IMR-90 (cell line): ENCODE measurements around the gene RNF151. TPM values are rescaled to one million over a fixed set of nuclear protein-coding genes. Genes with fewer than 3 reads are reported as not detected.

ENCODE experiments used
- ATAC-seq: fragments of 200-7000 bp; cut with Tn5 transposase; 2 replicates; pipeline ENCODE4 v1.9.1; 2020; ENCODE audit warnings: low read depth, mild to moderate bottlenecking, moderate library complexity
- BruUV-seq: library from RNA; stranded (reverse); fragments of 400-500 nt; replicated peaks from 2 replicates; lab custom pipeline; 2021; lab: Mats Ljungman, UMichigan
- CTCF ChIA-PET: fragments of 300-600 bp; formaldehyde crosslinking; extraction: SDS; loops from one replicate; lab custom pipeline; 2021; ENCODE audit warnings: antibody characterized with exemption; lab: Yijun Ruan, JAX
- POLR2A ChIA-PET: fragments of 300-600 bp; sonication (Branson Sonifier 250); formaldehyde crosslinking; loops from one replicate; lab custom pipeline; 2022; ENCODE audit warnings: antibody characterized with exemption; ENCODE audit not compliant: unreplicated experiment; lab: Charles Lee
- DNase-seq: peaks from one replicate; pipeline ENCODE4 v3.0.0; 2013
- H2AFZ ChIP-seq: replicated peaks from 2 replicates; pipeline ENCODE3; 2013; ENCODE audit warnings: low read length, mild to moderate bottlenecking; ENCODE audit not compliant: poor library complexity
- H2AK5ac ChIP-seq: 2 replicates; pipeline ENCODE4 v1.6.1; 2013; ENCODE audit warnings: low read depth, low read length, inconsistent platforms
- H2AK9ac ChIP-seq: replicated peaks from 2 replicates; pipeline ENCODE3; 2013; ENCODE audit warnings: mild to moderate bottlenecking, low read depth, low read length, moderate library complexity; ENCODE audit not compliant: poor library complexity
- H2BK120ac ChIP-seq: 2 replicates; pipeline ENCODE4 v1.6.1; 2013; ENCODE audit warnings: low read depth, low read length, inconsistent platforms
- H2BK15ac ChIP-seq: 3 replicates; pipeline ENCODE4 v1.6.1; 2013; ENCODE audit warnings: low read depth, low read length, inconsistent platforms
- H2BK20ac ChIP-seq: 2 replicates; pipeline ENCODE4 v1.6.1; 2013; ENCODE audit warnings: low read depth, mild to moderate bottlenecking, inconsistent platforms, low read length, moderate library complexity
- H2BK5ac ChIP-seq: 2 replicates; pipeline ENCODE4 v1.6.1; 2013; ENCODE audit warnings: mild to moderate bottlenecking, low read depth, low read length, inconsistent platforms; ENCODE audit not compliant: poor library complexity, severe bottlenecking
- H3K14ac ChIP-seq: replicated peaks from 2 replicates; pipeline ENCODE4 v1.6.1; 2013; ENCODE audit warnings: low read depth, low read length, inconsistent platforms
- H3K18ac ChIP-seq: 2 replicates; pipeline ENCODE4 v1.6.1; 2013; ENCODE audit warnings: low read depth, low read length, control low read depth
- H3K23ac ChIP-seq: 2 replicates; pipeline ENCODE4 v1.6.1; 2013; ENCODE audit warnings: low read depth, low read length, inconsistent platforms
- H3K27ac ChIP-seq: 2 replicates; pipeline ENCODE4 v1.5.1; 2013; ENCODE audit warnings: mild to moderate bottlenecking, control low read depth, low read length; ENCODE audit not compliant: insufficient read depth
- H3K27me3 ChIP-seq: 2 replicates; pipeline ENCODE4 v1.6.1; 2013; ENCODE audit warnings: low read length; ENCODE audit not compliant: control insufficient read depth, insufficient read depth
- H3K36me3 ChIP-seq: 2 replicates; pipeline ENCODE4 v1.6.1; 2013; ENCODE audit warnings: low read length, mixed read lengths; ENCODE audit not compliant: control insufficient read depth, insufficient read depth
- H3K4ac ChIP-seq: 2 replicates; pipeline ENCODE4 v1.6.1; 2013; ENCODE audit warnings: low read depth, low read length, inconsistent platforms
- H3K4me1 ChIP-seq: 2 replicates; pipeline ENCODE4 v1.6.1; 2013; ENCODE audit warnings: low read length, mixed read lengths; ENCODE audit not compliant: control insufficient read depth, insufficient read depth
- H3K4me2 ChIP-seq: 2 replicates; pipeline ENCODE4 v1.6.1; 2013; ENCODE audit warnings: low read depth, mild to moderate bottlenecking, control low read depth, low read length, moderate library complexity
- H3K4me3 ChIP-seq: 2 replicates; pipeline ENCODE4 v1.5.1; 2013; ENCODE audit warnings: low read depth, mild to moderate bottlenecking, control low read depth, low read length, moderate library complexity; ENCODE audit not compliant: insufficient read depth
- H3K56ac ChIP-seq: 2 replicates; pipeline ENCODE4 v1.6.1; 2013; ENCODE audit warnings: low read length, inconsistent platforms; ENCODE audit not compliant: insufficient read depth; ENCODE audit errors: extremely low read depth
- H3K79me1 ChIP-seq, 2 experiments: 2 replicates each; pipeline ENCODE4 v1.6.1; 2013; ENCODE audit warnings: low read length in 2 of 2, inconsistent platforms in 1 of 2, low read depth in 1 of 2
- H3K9ac ChIP-seq: 2 replicates; pipeline ENCODE4 v1.6.1; 2013; ENCODE audit warnings: low read depth, low read length, control low read depth
- H3K9me1 ChIP-seq: 2 replicates; pipeline ENCODE4 v1.6.1; 2013; ENCODE audit warnings: low read length, inconsistent platforms; ENCODE audit not compliant: insufficient read depth
- H3K9me3 ChIP-seq: 2 replicates; pipeline ENCODE4 v1.6.1; 2013; ENCODE audit warnings: low read length; ENCODE audit not compliant: control insufficient read depth, insufficient read depth
- H4K20me1 ChIP-seq: 2 replicates; pipeline ENCODE4 v1.6.1; 2013; ENCODE audit warnings: low read length, inconsistent platforms; ENCODE audit not compliant: insufficient read depth
- H4K5ac ChIP-seq: 2 replicates; pipeline ENCODE4 v1.6.1; 2013; ENCODE audit warnings: mild to moderate bottlenecking, low read depth, low read length, control low read depth
- H4K8ac ChIP-seq, 2 experiments: 2 replicates each; pipeline ENCODE4 v1.6.1; 2013; ENCODE audit warnings: low read depth in 2 of 2, low read length in 2 of 2, control low read depth in 1 of 2, inconsistent platforms in 1 of 2
- H4K91ac ChIP-seq: 2 replicates; pipeline ENCODE4 v1.6.1; 2013; ENCODE audit warnings: low read depth, low read length, inconsistent platforms; ENCODE audit not compliant: insufficient read depth
- MAFK ChIP-seq: IDR thresholded peaks from 2 replicates; pipeline ENCODE4 v1.6.1; 2012; ENCODE audit warnings: low read depth, low read length, improper control_type of control experiment
- MAZ ChIP-seq: IDR thresholded peaks from 2 replicates; pipeline ENCODE4 v1.6.1; 2012; ENCODE audit warnings: low read depth, mild to moderate bottlenecking, low read length, improper control_type of control experiment, moderate library complexity, borderline replicate concordance
- RAD21 ChIP-seq: IDR thresholded peaks from 2 replicates; pipeline ENCODE4 v1.6.1; 2012; ENCODE audit warnings: low read length, improper control_type of control experiment
- RCOR1 ChIP-seq: IDR thresholded peaks from 2 replicates; pipeline ENCODE4 v1.6.1; 2012; ENCODE audit warnings: mild to moderate bottlenecking, low read length, improper control_type of control experiment; ENCODE audit not compliant: insufficient replicate concordance
- RFX5 ChIP-seq: IDR thresholded peaks from 2 replicates; pipeline ENCODE4 v1.8.0; 2012; ENCODE audit warnings: low read depth, mild to moderate bottlenecking, low read length, moderate library complexity
- WGBS, 2 experiments: methylation state at CpG; one replicate each; pipeline versions ENCODE4 v1.1.5 to v1.1.7; 2013; ENCODE audit warnings: missing lambda C conversion rate in 2 of 2; ENCODE audit not compliant: insufficient read length in 1 of 2; ENCODE audit errors: extremely low coverage in 2 of 2; 5-methylcytosine and 5-hydroxymethylcytosine counted together
- dilution Hi-C: fragments of 300-500 bp; cut with HindIII; formaldehyde crosslinking; loops from one replicate; pipeline ENCODE4 v1.14.3; 2018; ENCODE audit warnings: low sequenced_read_pairs; ENCODE audit not compliant: unreplicated experiment
- in situ Hi-C: fragments of 300-500 bp; cut with MboI; formaldehyde crosslinking; loops from 3 replicates; pipeline ENCODE4 v1.14.3; 2019; ENCODE audit warnings: low sequenced_read_pairs, inconsistent platforms, mixed read lengths
- intact Hi-C: fragments of 100-400 bp; cut with micrococcal nuclease; formaldehyde crosslinking; loops from 2 replicates; pipeline ENCODE4 v1.10.0; 2022
- polyA plus RNA-seq, 3 experiments: library from polyadenylated mRNA; depleted of rRNA; stranded (reverse); fragments of >200 nt; gene quantifications; 2 replicates each; pipeline ENCODE4 v1.2.3, GENCODE V29; 2012; ENCODE audit warnings: low replicate concordance in 1 of 3
- total RNA-seq: library from RNA; depleted of rRNA; stranded (reverse); fragments of >200 nt; gene quantifications from 2 replicates; pipeline ENCODE4 v1.2.3, GENCODE V29; 2012
- TF ChIP-seq, protein P1 (sequence below): fragments of 150-350 bp; IDR thresholded peaks from 2 replicates; pipeline ENCODE4 v1.6.1; 2016; ENCODE audit warnings: low read depth, mild to moderate bottlenecking, low read length, moderate library complexity, borderline replicate concordance
- TF ChIP-seq, protein P2 (sequence below): conservative IDR thresholded peaks from 2 replicates; pipeline ENCODE4 v1.5.1; 2012; ENCODE audit warnings: mild to moderate bottlenecking, low read depth, low read length, improper control_type of control experiment

RNF151 gene
- total and polyA plus RNA-seq, 2 of the 4 experiments (the other 2 are of a cell fraction): not detected

- no peak overlapping the region for H3K23ac ChIP-seq
- no peak overlapping the region for H2BK5ac ChIP-seq
- no peaks in the 10 kb centered on the region for H3K27me3 ChIP-seq
- intact Hi-C loops (no loop called here), in situ Hi-C loops (no loop called here), dilution Hi-C loops (no loop called here)
- BruUV-seq: no TSS peak
- no peak overlapping the region for H4K8ac ChIP-seq
- H3K4me1 ChIP-seq: peaks cover 18% of the 10 kb centered on the region
- H3K27ac ChIP-seq: no peak overlapping the region
- POLR2A ChIA-PET: no interaction called here
- H3K4me3 ChIP-seq: no peak overlapping the region
- peaks cover 20% of the 10 kb centered on the region for H3K9me1 ChIP-seq
- TF ChIP-seq, protein P1, sequence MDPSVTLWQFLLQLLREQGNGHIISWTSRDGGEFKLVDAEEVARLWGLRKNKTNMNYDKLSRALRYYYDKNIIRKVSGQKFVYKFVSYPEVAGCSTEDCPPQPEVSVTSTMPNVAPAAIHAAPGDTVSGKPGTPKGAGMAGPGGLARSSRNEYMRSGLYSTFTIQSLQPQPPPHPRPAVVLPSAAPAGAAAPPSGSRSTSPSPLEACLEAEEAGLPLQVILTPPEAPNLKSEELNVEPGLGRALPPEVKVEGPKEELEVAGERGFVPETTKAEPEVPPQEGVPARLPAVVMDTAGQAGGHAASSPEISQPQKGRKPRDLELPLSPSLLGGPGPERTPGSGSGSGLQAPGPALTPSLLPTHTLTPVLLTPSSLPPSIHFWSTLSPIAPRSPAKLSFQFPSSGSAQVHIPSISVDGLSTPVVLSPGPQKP: no peak
- no peak for TF ChIP-seq RFX5
- TF ChIP-seq, protein P2, sequence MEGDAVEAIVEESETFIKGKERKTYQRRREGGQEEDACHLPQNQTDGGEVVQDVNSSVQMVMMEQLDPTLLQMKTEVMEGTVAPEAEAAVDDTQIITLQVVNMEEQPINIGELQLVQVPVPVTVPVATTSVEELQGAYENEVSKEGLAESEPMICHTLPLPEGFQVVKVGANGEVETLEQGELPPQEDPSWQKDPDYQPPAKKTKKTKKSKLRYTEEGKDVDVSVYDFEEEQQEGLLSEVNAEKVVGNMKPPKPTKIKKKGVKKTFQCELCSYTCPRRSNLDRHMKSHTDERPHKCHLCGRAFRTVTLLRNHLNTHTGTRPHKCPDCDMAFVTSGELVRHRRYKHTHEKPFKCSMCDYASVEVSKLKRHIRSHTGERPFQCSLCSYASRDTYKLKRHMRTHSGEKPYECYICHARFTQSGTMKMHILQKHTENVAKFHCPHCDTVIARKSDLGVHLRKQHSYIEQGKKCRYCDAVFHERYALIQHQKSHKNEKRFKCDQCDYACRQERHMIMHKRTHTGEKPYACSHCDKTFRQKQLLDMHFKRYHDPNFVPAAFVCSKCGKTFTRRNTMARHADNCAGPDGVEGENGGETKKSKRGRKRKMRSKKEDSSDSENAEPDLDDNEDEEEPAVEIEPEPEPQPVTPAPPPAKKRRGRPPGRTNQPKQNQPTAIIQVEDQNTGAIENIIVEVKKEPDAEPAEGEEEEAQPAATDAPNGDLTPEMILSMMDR: no peak
- no peak for TF ChIP-seq RCOR1
- no peak for TF ChIP-seq MAZ
- TF ChIP-seq RAD21: no peak
- no peak for TF ChIP-seq MAFK
- H3K79me1 ChIP-seq: peaks cover 5 to 62% of the 10 kb centered on the region in 2 experiments
- H2AK5ac ChIP-seq: peak overlapping the region; percentile 21; the same call in 1 of the 2 replicates
- no peak overlapping the region for H4K91ac ChIP-seq
- H3K9ac ChIP-seq: no peak overlapping the region
- no peak overlapping the region for H2BK15ac ChIP-seq
- 85% methylated on average over 2 of the region's 39 CpGs; no CpG with 5 or more reads in 1 of the 2 experiments for WGBS, 2 experiments
- no peak overlapping the region for H4K5ac ChIP-seq
- H4K20me1 ChIP-seq: peaks cover 40% of the 10 kb centered on the region
- no peak overlapping the region; the same call in 1 of the 2 replicates for H3K4ac ChIP-seq
- no peak overlapping the region for H2BK20ac ChIP-seq
- H3K56ac ChIP-seq: no peak overlapping the region
- ATAC-seq: no peak
- H3K36me3 ChIP-seq: peaks cover 52% of the 10 kb centered on the region
- no peak overlapping the region for H3K18ac ChIP-seq
- no peaks in the 10 kb centered on the region for H3K9me3 ChIP-seq
- CTCF ChIA-PET: no interaction called here
- no peak overlapping the region for H2AFZ ChIP-seq
- no peak overlapping the region for H3K14ac ChIP-seq
- no peak overlapping the region for H3K4me2 ChIP-seq
- H2BK120ac ChIP-seq: no peak overlapping the region
- H2AK9ac ChIP-seq: no peak overlapping the region
- no peak for DNase-seq
Measured at GRCh38 chr16:1998852-1999801, 32.5 kb downstream of the RNF151 start.
